Measurements from ENCODE around the gene LMO7. TPM values are rescaled to one million over a fixed set of nuclear protein-coding genes. Genes with fewer than 3 reads are reported as not detected.

LMO7 gene
- total and polyA plus RNA-seq, 2 experiments from 2014 or later, result 47.2 to 105 TPM

GRCh38 chr13:75804605-75805004 lies 168.5 kb downstream of the LMO7 start:
- Histone ChIP-seq H3K4me1 (ENCODE audit: insufficient read depth) (no peaks in the 10 kb centered on the region), H3K36me3 (replicated peaks; ENCODE audit: insufficient read depth, low read depth) (no peaks in the 10 kb centered on the region), H3K4me2 (no peak overlapping the region), H3K4me3 (no peak overlapping the region), H3K79me2 (peaks cover 3% of the 10 kb centered on the region), H3K27ac (no peak overlapping the region), H2AFZ (no peak overlapping the region), H3K27me3 (no peaks in the 10 kb centered on the region), H3K9me2 (replicated peaks; ENCODE audit: insufficient read depth) (no peaks in the 10 kb centered on the region), H3K9me3 (ENCODE audit: low read depth) (no peaks in the 10 kb centered on the region), H4K20me1 (ENCODE audit: insufficient read depth, poor library complexity, severe bottlenecking) (no peaks in the 10 kb centered on the region)
- no peak for DNase-seq (ENCODE audit: low spot score)
- no peak for TF ChIP-seq EZH2 (IDR thresholded peaks at IDR 0.05; ENCODE audit: borderline replicate concordance)
- TF ChIP-seq EZH2phosphoT487 (IDR thresholded peaks at IDR 0.05; ENCODE audit: low read depth, severe bottlenecking, unreplicated experiment), result no peak
- no peak for TF ChIP-seq CTCF (IDR thresholded peaks at IDR 0.05; ENCODE audit: poor library complexity)
- 95% methylated on average over 4 of the region's 4 CpGs for WGBS (ENCODE audit: low lambda C conversion rate, missing lambda C conversion rate)

- Histone ChIP-seq H4K20me1 (ENCODE audit: insufficient read depth, poor library complexity, severe bottlenecking) (no peaks in the 10 kb centered on the region), H2AFZ (no peak overlapping the region), H3K9me3 (ENCODE audit: low read depth) (no peaks in the 10 kb centered on the region), H3K36me3 (replicated peaks; ENCODE audit: insufficient read depth, low read depth) (no peaks in the 10 kb centered on the region), H3K27me3 (no peaks in the 10 kb centered on the region), H3K27ac (no peak overlapping the region), H3K9me2 (replicated peaks; ENCODE audit: insufficient read depth) (no peaks in the 10 kb centered on the region), H3K4me1 (ENCODE audit: insufficient read depth) (no peaks in the 10 kb centered on the region), H3K79me2 (peaks cover 3% of the 10 kb centered on the region), H3K4me3 (no peak overlapping the region), H3K4me2 (no peak overlapping the region)
- TF ChIP-seq EZH2 (IDR thresholded peaks at IDR 0.05; ENCODE audit: borderline replicate concordance), result no peak
- TF ChIP-seq EZH2phosphoT487 (IDR thresholded peaks at IDR 0.05; ENCODE audit: low read depth, severe bottlenecking, unreplicated experiment), result no peak
- TF ChIP-seq CTCF (IDR thresholded peaks at IDR 0.05; ENCODE audit: poor library complexity), result no peak
- no peak for DNase-seq (ENCODE audit: low spot score)
- 78% methylated on average over 7 of the region's 7 CpGs for WGBS (ENCODE audit: low lambda C conversion rate, missing lambda C conversion rate)
Measured at GRCh38 chr13:75806117-75806516, 170.0 kb downstream of the LMO7 start.

- 82% methylated on average over 5 of the region's 5 CpGs for WGBS (ENCODE audit: low lambda C conversion rate, missing lambda C conversion rate)
- no peaks in the 10 kb centered on the region for H3K27me3 ChIP-seq
- H3K27ac ChIP-seq, result no peak overlapping the region
- no peak overlapping the region for H3K4me2 ChIP-seq
- H3K4me1 ChIP-seq (ENCODE audit: insufficient read depth), result peaks cover 5% of the 10 kb centered on the region
- no peaks in the 10 kb centered on the region for H3K36me3 ChIP-seq (replicated peaks; ENCODE audit: insufficient read depth, low read depth)
- TF ChIP-seq CTCF (IDR thresholded peaks at IDR 0.05; ENCODE audit: poor library complexity) (no peak), EZH2 (IDR thresholded peaks at IDR 0.05; ENCODE audit: borderline replicate concordance) (no peak), EZH2phosphoT487 (IDR thresholded peaks at IDR 0.05; ENCODE audit: low read depth, severe bottlenecking, unreplicated experiment) (no peak)
- DNase-seq (ENCODE audit: low spot score), result no peak
- H3K79me2 ChIP-seq, result peaks cover 25% of the 10 kb centered on the region
- H3K4me3 ChIP-seq, result no peak overlapping the region
- H3K9me3 ChIP-seq (ENCODE audit: low read depth), result no peaks in the 10 kb centered on the region
- H2AFZ ChIP-seq, result no peak overlapping the region
- H3K9me2 ChIP-seq (replicated peaks; ENCODE audit: insufficient read depth), result no peaks in the 10 kb centered on the region
- H4K20me1 ChIP-seq (ENCODE audit: insufficient read depth, poor library complexity, severe bottlenecking), result no peaks in the 10 kb centered on the region
Measured at GRCh38 chr13:75811361-75811760, 175.2 kb downstream of the LMO7 start.

- H2AFZ ChIP-seq, result no peak overlapping the region
- TF ChIP-seq EZH2 (IDR thresholded peaks at IDR 0.05; ENCODE audit: borderline replicate concordance), result no peak
- no peak for TF ChIP-seq EZH2phosphoT487 (IDR thresholded peaks at IDR 0.05; ENCODE audit: low read depth, severe bottlenecking, unreplicated experiment)
- no peak for TF ChIP-seq CTCF (IDR thresholded peaks at IDR 0.05; ENCODE audit: poor library complexity)
- H3K79me2 ChIP-seq, result peaks cover 25% of the 10 kb centered on the region
- WGBS (ENCODE audit: low lambda C conversion rate, missing lambda C conversion rate), result 81% methylated on average over 1 of the region's 1 CpG
- no peaks in the 10 kb centered on the region for H4K20me1 ChIP-seq (ENCODE audit: insufficient read depth, poor library complexity, severe bottlenecking)
- no peak for DNase-seq (ENCODE audit: low spot score)
- no peaks in the 10 kb centered on the region for H3K9me2 ChIP-seq (replicated peaks; ENCODE audit: insufficient read depth)
- H3K36me3 ChIP-seq (replicated peaks; ENCODE audit: insufficient read depth, low read depth), result no peaks in the 10 kb centered on the region
- no peaks in the 10 kb centered on the region for H3K27me3 ChIP-seq
- no peak overlapping the region for H3K4me3 ChIP-seq
- H3K9me3 ChIP-seq (ENCODE audit: low read depth), result no peaks in the 10 kb centered on the region
- no peak overlapping the region for H3K27ac ChIP-seq
- peaks cover 5% of the 10 kb centered on the region for H3K4me1 ChIP-seq (ENCODE audit: insufficient read depth)
- no peak overlapping the region for H3K4me2 ChIP-seq
Measured at GRCh38 chr13:75811841-75812240, 175.7 kb downstream of the LMO7 start.
